GM12878 (cell line): ENCODE data around the gene CDC27. TPM values are rescaled to one million over a fixed set of nuclear protein-coding genes. Genes with fewer than 3 reads are reported as not detected.
A peak's percentile ranks its signal among the peaks of the same experiment; 100 is the strongest.

Experiments used
- CBFB ChIP-seq: IDR thresholded peaks from 2 replicates; pipeline ENCODE4 v1.6.1; 2016; ENCODE audit warnings: antibody characterized with exemption, low read depth
- CHD2 ChIP-seq: IDR thresholded peaks from 2 replicates; pipeline ENCODE4 v1.6.1; 2011; ENCODE audit warnings: low read depth, low read length, improper control_type of control experiment, borderline replicate concordance
- FOXK2 ChIP-seq: fragments of 450-650 bp; IDR thresholded peaks from 2 replicates; pipeline ENCODE4 v1.6.1; 2017; ENCODE audit warnings: mild to moderate bottlenecking, moderate library complexity
- MEF2B ChIP-seq: fragments of 450-650 bp; IDR thresholded peaks from 2 replicates; pipeline ENCODE4 v1.6.1; 2018; ENCODE audit warnings: mild to moderate bottlenecking, moderate library complexity; ENCODE audit not compliant: partially characterized antibody, poor library complexity, severe bottlenecking
- MXI1 ChIP-seq: fragments of 150-350 bp; IDR thresholded peaks from 2 replicates; pipeline ENCODE4 v1.6.1; 2011; ENCODE audit warnings: low read depth, mild to moderate bottlenecking, inconsistent platforms, low read length, improper control_type of control experiment
- NFYA ChIP-seq: IDR thresholded peaks from 2 replicates; pipeline ENCODE4 v1.6.1; 2011; ENCODE audit warnings: low read depth, mild to moderate bottlenecking, low read length, improper control_type of control experiment, borderline replicate concordance
- SMC3 ChIP-seq: IDR thresholded peaks from 2 replicates; pipeline ENCODE4 v1.6.1; 2011; ENCODE audit warnings: low read length, improper control_type of control experiment, borderline replicate concordance
- SRF ChIP-seq, 2 experiments: IDR thresholded peaks; 2 replicates each; pipeline ENCODE4 v1.6.1; 2011; ENCODE audit warnings: low read depth in 2 of 2, low read length in 2 of 2, mild to moderate bottlenecking in 1 of 2, moderate library complexity in 1 of 2
- polyA plus RNA-seq, 11 experiments: library from polyadenylated mRNA; depleted of rRNA in 4 of 11; unstranded in 6 of 11; stranded (reverse) in 5 of 11; fragments of >200 nt; fragmentation: Nextera tagmentation in 4 of 11; fragmentation: Illumina TruSeq in 1 of 11; extraction: Ambion mirVana in 4 of 11; extraction: Trizol in 1 of 11; gene quantifications; 1 replicate in 1 of 11; 2 replicates in 10 of 11; pipeline versions ENCODE4 v1.2.1 to v1.2.3, GENCODE V29; 2011 to 2016; ENCODE audit warnings: inconsistent platforms in 2 of 11, missing spikeins in 2 of 11, low read depth in 1 of 11
- total RNA-seq, 4 experiments: library from RNA; depleted of rRNA in 3 of 4; stranded (reverse); fragments of >200 nt in 3 of 4; fragmentation: Illumina TruSeq in 1 of 4; extraction: Trizol in 1 of 4; gene quantifications; 2 replicates each; pipeline versions ENCODE4 v1.2.1 to v1.2.3, GENCODE V29; 2013 to 2021
- TF ChIP-seq, protein P1 (sequence below): IDR thresholded peaks from 2 replicates; pipeline ENCODE4 v1.6.1; 2011; ENCODE audit warnings: borderline replicate concordance, low read depth, mild to moderate bottlenecking, moderate library complexity, low read length; ENCODE audit not compliant: insufficient read depth, poor library complexity, severe bottlenecking
- TF ChIP-seq, protein P2 (sequence below): fragments of 450-650 bp; IDR thresholded peaks from 2 replicates; pipeline ENCODE4 v1.6.1; 2016; ENCODE audit warnings: mild to moderate bottlenecking, moderate library complexity, borderline replicate concordance
- TF ChIP-seq, protein P3 (sequence below): fragments of 450-650 bp; formaldehyde crosslinking; IDR thresholded peaks from 2 replicates; pipeline ENCODE4 v1.4.0; 2020; ENCODE audit warnings: mild to moderate bottlenecking, moderate library complexity
- TF ChIP-seq, protein P4 (sequence below): fragments of 450-650 bp; IDR thresholded peaks from 2 replicates; pipeline ENCODE4 v1.6.1; 2017; ENCODE audit warnings: mild to moderate bottlenecking, moderate library complexity
- TF ChIP-seq, protein P5 (sequence below), 3 experiments: IDR thresholded peaks in 2 of 3; conservative IDR thresholded peaks in 1 of 3; 2 replicates each; pipeline ENCODE4 v1.5.1; 2011; ENCODE audit warnings: low read depth in 3 of 3, low read length in 3 of 3, mild to moderate bottlenecking in 3 of 3, control low read depth in 2 of 3, moderate library complexity in 2 of 3, inconsistent platforms in 1 of 3, mixed read lengths in 1 of 3; ENCODE audit not compliant: control insufficient read depth in 2 of 3, insufficient read depth in 1 of 3; ENCODE audit errors: extremely low read depth in 1 of 3

The CDC27 gene
- total and polyA plus RNA-seq, 10 of the 15 experiments (the other 5 are each of a cell fraction or from before 2014, with no cell fraction given) = 23.2 to 138 (median 97.8) TPM

DNA sequence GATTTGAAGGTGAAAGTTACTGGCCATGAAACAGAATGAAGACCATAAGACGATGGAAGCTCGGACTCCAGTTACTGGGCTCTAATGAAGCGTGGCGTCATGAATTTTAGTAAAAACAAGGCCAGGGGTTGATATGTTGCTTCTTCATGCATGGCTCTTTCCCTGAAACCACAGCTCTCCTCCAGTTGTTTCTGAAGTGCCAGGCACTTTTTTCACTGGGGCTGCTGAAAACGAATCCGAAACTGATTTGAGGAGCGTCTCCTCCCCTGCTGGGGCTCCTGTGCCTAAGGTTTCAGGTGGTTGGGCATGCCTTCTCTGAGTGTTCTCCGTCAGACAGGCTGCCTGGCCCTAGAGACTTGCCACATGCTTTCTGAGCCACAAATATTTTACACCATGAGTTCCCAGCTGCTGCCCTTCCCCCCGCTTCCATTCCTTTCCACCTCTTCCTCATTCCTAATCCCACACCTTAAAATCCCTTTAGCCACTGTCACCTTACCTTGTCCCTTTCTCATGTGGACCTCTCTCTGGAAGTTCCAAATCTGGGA, 16.4 kb upstream of the CDC27 start (continued):
- TF ChIP-seq, protein P1, sequence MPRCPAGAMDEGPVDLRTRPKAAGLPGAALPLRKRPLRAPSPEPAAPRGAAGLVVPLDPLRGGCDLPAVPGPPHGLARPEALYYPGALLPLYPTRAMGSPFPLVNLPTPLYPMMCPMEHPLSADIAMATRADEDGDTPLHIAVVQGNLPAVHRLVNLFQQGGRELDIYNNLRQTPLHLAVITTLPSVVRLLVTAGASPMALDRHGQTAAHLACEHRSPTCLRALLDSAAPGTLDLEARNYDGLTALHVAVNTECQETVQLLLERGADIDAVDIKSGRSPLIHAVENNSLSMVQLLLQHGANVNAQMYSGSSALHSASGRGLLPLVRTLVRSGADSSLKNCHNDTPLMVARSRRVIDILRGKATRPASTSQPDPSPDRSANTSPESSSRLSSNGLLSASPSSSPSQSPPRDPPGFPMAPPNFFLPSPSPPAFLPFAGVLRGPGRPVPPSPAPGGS = no peak
- TF ChIP-seq, protein P2, sequence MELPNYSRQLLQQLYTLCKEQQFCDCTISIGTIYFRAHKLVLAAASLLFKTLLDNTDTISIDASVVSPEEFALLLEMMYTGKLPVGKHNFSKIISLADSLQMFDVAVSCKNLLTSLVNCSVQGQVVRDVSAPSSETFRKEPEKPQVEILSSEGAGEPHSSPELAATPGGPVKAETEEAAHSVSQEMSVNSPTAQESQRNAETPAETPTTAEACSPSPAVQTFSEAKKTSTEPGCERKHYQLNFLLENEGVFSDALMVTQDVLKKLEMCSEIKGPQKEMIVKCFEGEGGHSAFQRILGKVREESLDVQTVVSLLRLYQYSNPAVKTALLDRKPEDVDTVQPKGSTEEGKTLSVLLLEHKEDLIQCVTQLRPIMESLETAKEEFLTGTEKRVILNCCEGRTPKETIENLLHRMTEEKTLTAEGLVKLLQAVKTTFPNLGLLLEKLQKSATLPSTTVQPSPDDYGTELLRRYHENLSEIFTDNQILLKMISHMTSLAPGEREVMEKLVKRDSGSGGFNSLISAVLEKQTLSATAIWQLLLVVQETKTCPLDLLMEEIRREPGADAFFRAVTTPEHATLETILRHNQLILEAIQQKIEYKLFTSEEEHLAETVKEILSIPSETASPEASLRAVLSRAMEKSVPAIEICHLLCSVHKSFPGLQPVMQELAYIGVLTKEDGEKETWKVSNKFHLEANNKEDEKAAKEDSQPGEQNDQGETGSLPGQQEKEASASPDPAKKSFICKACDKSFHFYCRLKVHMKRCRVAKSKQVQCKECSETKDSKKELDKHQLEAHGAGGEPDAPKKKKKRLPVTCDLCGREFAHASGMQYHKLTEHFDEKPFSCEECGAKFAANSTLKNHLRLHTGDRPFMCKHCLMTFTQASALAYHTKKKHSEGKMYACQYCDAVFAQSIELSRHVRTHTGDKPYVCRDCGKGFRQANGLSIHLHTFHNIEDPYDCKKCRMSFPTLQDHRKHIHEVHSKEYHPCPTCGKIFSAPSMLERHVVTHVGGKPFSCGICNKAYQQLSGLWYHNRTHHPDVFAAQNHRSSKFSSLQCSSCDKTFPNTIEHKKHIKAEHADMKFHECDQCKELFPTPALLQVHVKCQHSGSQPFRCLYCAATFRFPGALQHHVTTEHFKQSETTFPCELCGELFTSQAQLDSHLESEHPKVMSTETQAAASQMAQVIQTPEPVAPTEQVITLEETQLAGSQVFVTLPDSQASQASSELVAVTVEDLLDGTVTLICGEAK = 0 out of 2 replicates have a peak, but pooled peaks have one; percentile 36
- peak; percentile 70 for TF ChIP-seq MEF2B
- TF ChIP-seq MXI1 = no peak
- no peak for TF ChIP-seq SMC3
- TF ChIP-seq, protein P3, sequence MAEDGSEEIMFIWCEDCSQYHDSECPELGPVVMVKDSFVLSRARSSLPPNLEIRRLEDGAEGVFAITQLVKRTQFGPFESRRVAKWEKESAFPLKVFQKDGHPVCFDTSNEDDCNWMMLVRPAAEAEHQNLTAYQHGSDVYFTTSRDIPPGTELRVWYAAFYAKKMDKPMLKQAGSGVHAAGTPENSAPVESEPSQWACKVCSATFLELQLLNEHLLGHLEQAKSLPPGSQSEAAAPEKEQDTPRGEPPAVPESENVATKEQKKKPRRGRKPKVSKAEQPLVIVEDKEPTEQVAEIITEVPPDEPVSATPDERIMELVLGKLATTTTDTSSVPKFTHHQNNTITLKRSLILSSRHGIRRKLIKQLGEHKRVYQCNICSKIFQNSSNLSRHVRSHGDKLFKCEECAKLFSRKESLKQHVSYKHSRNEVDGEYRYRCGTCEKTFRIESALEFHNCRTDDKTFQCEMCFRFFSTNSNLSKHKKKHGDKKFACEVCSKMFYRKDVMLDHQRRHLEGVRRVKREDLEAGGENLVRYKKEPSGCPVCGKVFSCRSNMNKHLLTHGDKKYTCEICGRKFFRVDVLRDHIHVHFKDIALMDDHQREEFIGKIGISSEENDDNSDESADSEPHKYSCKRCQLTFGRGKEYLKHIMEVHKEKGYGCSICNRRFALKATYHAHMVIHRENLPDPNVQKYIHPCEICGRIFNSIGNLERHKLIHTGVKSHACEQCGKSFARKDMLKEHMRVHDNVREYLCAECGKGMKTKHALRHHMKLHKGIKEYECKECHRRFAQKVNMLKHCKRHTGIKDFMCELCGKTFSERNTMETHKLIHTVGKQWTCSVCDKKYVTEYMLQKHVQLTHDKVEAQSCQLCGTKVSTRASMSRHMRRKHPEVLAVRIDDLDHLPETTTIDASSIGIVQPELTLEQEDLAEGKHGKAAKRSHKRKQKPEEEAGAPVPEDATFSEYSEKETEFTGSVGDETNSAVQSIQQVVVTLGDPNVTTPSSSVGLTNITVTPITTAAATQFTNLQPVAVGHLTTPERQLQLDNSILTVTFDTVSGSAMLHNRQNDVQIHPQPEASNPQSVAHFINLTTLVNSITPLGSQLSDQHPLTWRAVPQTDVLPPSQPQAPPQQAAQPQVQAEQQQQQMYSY (CRISPR knock-in tag) = no peak
- TF ChIP-seq, protein P4, sequence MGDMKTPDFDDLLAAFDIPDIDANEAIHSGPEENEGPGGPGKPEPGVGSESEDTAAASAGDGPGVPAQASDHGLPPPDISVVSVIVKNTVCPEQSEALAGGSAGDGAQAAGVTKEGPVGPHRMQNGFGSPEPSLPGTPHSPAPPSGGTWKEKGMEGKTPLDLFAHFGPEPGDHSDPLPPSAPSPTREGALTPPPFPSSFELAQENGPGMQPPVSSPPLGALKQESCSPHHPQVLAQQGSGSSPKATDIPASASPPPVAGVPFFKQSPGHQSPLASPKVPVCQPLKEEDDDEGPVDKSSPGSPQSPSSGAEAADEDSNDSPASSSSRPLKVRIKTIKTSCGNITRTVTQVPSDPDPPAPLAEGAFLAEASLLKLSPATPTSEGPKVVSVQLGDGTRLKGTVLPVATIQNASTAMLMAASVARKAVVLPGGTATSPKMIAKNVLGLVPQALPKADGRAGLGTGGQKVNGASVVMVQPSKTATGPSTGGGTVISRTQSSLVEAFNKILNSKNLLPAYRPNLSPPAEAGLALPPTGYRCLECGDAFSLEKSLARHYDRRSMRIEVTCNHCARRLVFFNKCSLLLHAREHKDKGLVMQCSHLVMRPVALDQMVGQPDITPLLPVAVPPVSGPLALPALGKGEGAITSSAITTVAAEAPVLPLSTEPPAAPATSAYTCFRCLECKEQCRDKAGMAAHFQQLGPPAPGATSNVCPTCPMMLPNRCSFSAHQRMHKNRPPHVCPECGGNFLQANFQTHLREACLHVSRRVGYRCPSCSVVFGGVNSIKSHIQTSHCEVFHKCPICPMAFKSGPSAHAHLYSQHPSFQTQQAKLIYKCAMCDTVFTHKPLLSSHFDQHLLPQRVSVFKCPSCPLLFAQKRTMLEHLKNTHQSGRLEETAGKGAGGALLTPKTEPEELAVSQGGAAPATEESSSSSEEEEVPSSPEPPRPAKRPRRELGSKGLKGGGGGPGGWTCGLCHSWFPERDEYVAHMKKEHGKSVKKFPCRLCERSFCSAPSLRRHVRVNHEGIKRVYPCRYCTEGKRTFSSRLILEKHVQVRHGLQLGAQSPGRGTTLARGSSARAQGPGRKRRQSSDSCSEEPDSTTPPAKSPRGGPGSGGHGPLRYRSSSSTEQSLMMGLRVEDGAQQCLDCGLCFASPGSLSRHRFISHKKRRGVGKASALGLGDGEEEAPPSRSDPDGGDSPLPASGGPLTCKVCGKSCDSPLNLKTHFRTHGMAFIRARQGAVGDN = peak; percentile 86
- TF ChIP-seq CBFB = peak; percentile 73; the same call in 1 of the 2 replicates
- TF ChIP-seq, protein P5, sequence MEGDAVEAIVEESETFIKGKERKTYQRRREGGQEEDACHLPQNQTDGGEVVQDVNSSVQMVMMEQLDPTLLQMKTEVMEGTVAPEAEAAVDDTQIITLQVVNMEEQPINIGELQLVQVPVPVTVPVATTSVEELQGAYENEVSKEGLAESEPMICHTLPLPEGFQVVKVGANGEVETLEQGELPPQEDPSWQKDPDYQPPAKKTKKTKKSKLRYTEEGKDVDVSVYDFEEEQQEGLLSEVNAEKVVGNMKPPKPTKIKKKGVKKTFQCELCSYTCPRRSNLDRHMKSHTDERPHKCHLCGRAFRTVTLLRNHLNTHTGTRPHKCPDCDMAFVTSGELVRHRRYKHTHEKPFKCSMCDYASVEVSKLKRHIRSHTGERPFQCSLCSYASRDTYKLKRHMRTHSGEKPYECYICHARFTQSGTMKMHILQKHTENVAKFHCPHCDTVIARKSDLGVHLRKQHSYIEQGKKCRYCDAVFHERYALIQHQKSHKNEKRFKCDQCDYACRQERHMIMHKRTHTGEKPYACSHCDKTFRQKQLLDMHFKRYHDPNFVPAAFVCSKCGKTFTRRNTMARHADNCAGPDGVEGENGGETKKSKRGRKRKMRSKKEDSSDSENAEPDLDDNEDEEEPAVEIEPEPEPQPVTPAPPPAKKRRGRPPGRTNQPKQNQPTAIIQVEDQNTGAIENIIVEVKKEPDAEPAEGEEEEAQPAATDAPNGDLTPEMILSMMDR (IDR thresholded peaks at IDR 0.05 in 2 of 3, conservative IDR thresholded peaks at IDR 0.05 in 1 of 3; ENCODE audit: control insufficient read depth in 2 of 3, extremely low read depth in 1 of 3, insufficient read depth in 1 of 3, low read depth in 3 of 3, low read length in 3 of 3) = no peak
- no peak for TF ChIP-seq NFYA
- no peak for TF ChIP-seq FOXK2
- TF ChIP-seq SRF (IDR thresholded peaks at IDR 0.05; ENCODE audit: low read depth in 2 of 2, low read length in 2 of 2) = no peak
- no peak for TF ChIP-seq CHD2
